A549 (cell line): ENCODE measurements around the gene DDX10. TPM values are rescaled to one million over a fixed set of nuclear protein-coding genes. Genes with fewer than 3 reads are reported as not detected.

Experiments used
- ATAC-seq, 2 experiments: fragments of 200-7000 bp in 1 of 2; fragments of >200 bp in 1 of 2; cut with Nextera tagmentation in 1 of 2; cut with Tn5 transposase in 1 of 2; 3 replicates each; pipeline versions ENCODE4 v1.8.0 to v1.9.1; 2018 to 2020; ENCODE audit warnings: mild to moderate bottlenecking in 1 of 2, moderate library complexity in 1 of 2
- CTCF ChIA-PET: fragments of 300-600 bp; sonication (Branson Sonifier 250); formaldehyde crosslinking; extraction: SDS; loops from one replicate; lab custom pipeline; 2021; ENCODE audit warnings: antibody characterized with exemption, inconsistent platforms; lab: Yijun Ruan, JAX
- POLR2A ChIA-PET: fragments of 350-600 bp; formaldehyde crosslinking; extraction: SDS; loops from one replicate; lab custom pipeline; 2021; ENCODE audit warnings: antibody characterized with exemption, inconsistent platforms; lab: Yijun Ruan, JAX
- DNase-seq, 2 experiments: peaks; one replicate each; pipeline versions ENCODE4 v3.0.0 to v3.0.0-alpha.2; 2011 to 2016; ENCODE audit warnings: low read depth in 1 of 2, low spot score in 1 of 2
- FAIRE-seq: peaks from 2 replicates; lab custom pipeline; 2011; peaks lifted over from hg19 to GRCh38; lab: Jason Lieb, UNC
- H3K27ac ChIP-seq, 2 experiments: fragments of >200 bp; sonication (Bioruptor Twin); formaldehyde crosslinking; 3 replicates each; pipeline ENCODE4 v1.5.1; 2016 to 2017
- H3K4me1 ChIP-seq: fragments of >200 bp; sonication (Bioruptor Twin); formaldehyde crosslinking; 3 replicates; pipeline ENCODE4 v1.6.1; 2016
- H3K4me2 ChIP-seq: fragments of >200 bp; sonication (Bioruptor Twin); formaldehyde crosslinking; 3 replicates; pipeline ENCODE4 v1.6.1; 2016
- H3K4me3 ChIP-seq: fragments of >200 bp; sonication (Bioruptor Twin); formaldehyde crosslinking; 3 replicates; pipeline ENCODE4 v1.5.1; 2016
- H3K9me3 ChIP-seq: fragments of >200 bp; sonication (Bioruptor Twin); formaldehyde crosslinking; 3 replicates; pipeline ENCODE4 v1.6.1; 2016
- CEBPB ChIP-seq, 2 experiments: fragments of >200 bp in 1 of 2; sonication (Bioruptor Twin) in 1 of 2; formaldehyde crosslinking in 1 of 2; IDR thresholded peaks; 2 replicates each; pipeline ENCODE4 v1.6.1; 2012 to 2016
- CHD4 ChIP-seq: fragments of 200-600 bp; sonication (generic); IDR thresholded peaks from 2 replicates; pipeline ENCODE4 v1.6.1; 2016; ENCODE audit warnings: antibody characterized with exemption, mild to moderate bottlenecking, borderline replicate concordance
- EHF ChIP-seq: fragments of 250-450 bp; sonication (Bioruptor Pico); IDR thresholded peaks from 2 replicates; pipeline ENCODE4 v1.5.0; 2020; ENCODE audit warnings: mild to moderate bottlenecking
- EP300 ChIP-seq, 2 experiments: fragments of >200 bp; sonication (Bioruptor Twin); formaldehyde crosslinking; IDR thresholded peaks; 2 replicates in 1 of 2; 3 replicates in 1 of 2; pipeline ENCODE4 v1.6.1; 2016 to 2017
- HOXB13 ChIP-seq: fragments of 250-450 bp; sonication (Bioruptor Pico); IDR thresholded peaks from 2 replicates; pipeline ENCODE4 v1.5.0; 2020; ENCODE audit warnings: low read depth, mild to moderate bottlenecking, moderate library complexity
- JUN ChIP-seq, 2 experiments: fragments of >200 bp; sonication (Bioruptor Twin); formaldehyde crosslinking; IDR thresholded peaks; 2 replicates in 1 of 2; 3 replicates in 1 of 2; pipeline ENCODE4 v1.6.1; 2016 to 2017
- KDM1A ChIP-seq: fragments of 200-600 bp; sonication (generic); IDR thresholded peaks from 2 replicates; pipeline ENCODE4 v1.6.1; 2016; ENCODE audit warnings: low read depth, mild to moderate bottlenecking
- MAFK ChIP-seq: fragments of 450-650 bp; IDR thresholded peaks from 2 replicates; pipeline ENCODE4 v1.6.1; 2014; ENCODE audit not compliant: partially characterized antibody
- MAZ ChIP-seq: fragments of 150-350 bp; IDR thresholded peaks from 2 replicates; pipeline ENCODE4 v1.6.1; 2014; ENCODE audit warnings: antibody characterized with exemption, low read depth, low read length, borderline replicate concordance
- NFE2L2 ChIP-seq: fragments of 150-350 bp; conservative IDR thresholded peaks from 2 replicates; pipeline ENCODE4 v1.6.1; 2014; ENCODE audit warnings: low read length
- PHF8 ChIP-seq: fragments of 200-600 bp; sonication (generic); IDR thresholded peaks from 2 replicates; pipeline ENCODE4 v1.6.1; 2016; ENCODE audit warnings: low read depth, mild to moderate bottlenecking, antibody characterized with exemption, moderate library complexity, borderline replicate concordance
- POLR2AphosphoS2 ChIP-seq: conservative IDR thresholded peaks from 2 replicates; pipeline ENCODE4 v1.6.1; 2012; ENCODE audit warnings: low read length, improper control_type of control experiment, inconsistent platforms
- RCOR1 ChIP-seq: fragments of 150-350 bp; IDR thresholded peaks from 2 replicates; pipeline ENCODE4 v1.6.1; 2014; ENCODE audit warnings: antibody characterized with exemption, low read length, low read depth
- SMC3 ChIP-seq: fragments of >200 bp; sonication (Bioruptor Twin); formaldehyde crosslinking; IDR thresholded peaks from 3 replicates; pipeline ENCODE4 v1.6.1; 2018; ENCODE audit warnings: inconsistent platforms
- TP53 ChIP-seq: fragments of 250-450 bp; sonication (Bioruptor Pico); IDR thresholded peaks from 2 replicates; pipeline ENCODE4 v1.5.0; 2021; ENCODE audit warnings: mild to moderate bottlenecking, moderate library complexity
- ZC3H11A ChIP-seq: fragments of 450-650 bp; IDR thresholded peaks from 2 replicates; pipeline ENCODE4 v1.6.1; 2014; ENCODE audit warnings: antibody characterized with exemption, mild to moderate bottlenecking
- ZFP36 ChIP-seq: fragments of 450-650 bp; IDR thresholded peaks from 2 replicates; pipeline ENCODE4 v1.6.1; 2014; ENCODE audit warnings: borderline replicate concordance; ENCODE audit not compliant: partially characterized antibody
- ZNF302 ChIP-seq: fragments of 250-450 bp; sonication (Bioruptor Pico); IDR thresholded peaks from 2 replicates; pipeline ENCODE4 v1.9.0; 2021; ENCODE audit warnings: inconsistent platforms, mild to moderate bottlenecking, moderate library complexity
- WGBS: methylation state at CpG from one replicate; pipeline ENCODE4 v1.1.6; 2017; ENCODE audit errors: missing lambda C conversion rate; 5-methylcytosine and 5-hydroxymethylcytosine counted together
- polyA plus RNA-seq, 4 experiments: library from polyadenylated mRNA; depleted of rRNA in 3 of 4; stranded (reverse); fragments of >200 nt; fragmentation: RNase III in 1 of 4; extraction: RNeasy Plus Mini Kit Qiagen cat#74134 plus additional on column Dnase treatment in 1 of 4; gene quantifications; 2 replicates in 3 of 4; 3 replicates in 1 of 4; pipeline ENCODE4 v1.2.3, GENCODE V29; 2011 to 2017
- TF ChIP-seq, protein P1 (sequence below): fragments of 250-450 bp; sonication (Bioruptor Pico); IDR thresholded peaks from 2 replicates; pipeline ENCODE4 v1.5.0; 2021; ENCODE audit warnings: mild to moderate bottlenecking, moderate library complexity, borderline replicate concordance
- TF ChIP-seq, protein P2 (sequence below): fragments of 150-350 bp; IDR thresholded peaks from 2 replicates; pipeline ENCODE4 v1.6.1; 2014; ENCODE audit warnings: low read depth, mild to moderate bottlenecking, low read length
- TF ChIP-seq, protein P3 (sequence below): IDR thresholded peaks from 2 replicates; pipeline ENCODE4 v1.6.1; 2012
- TF ChIP-seq, protein P4 (sequence below): fragments of 250-450 bp; sonication (Bioruptor Pico); IDR thresholded peaks from 2 replicates; pipeline ENCODE4 v1.5.0; 2020; ENCODE audit warnings: low read depth, mild to moderate bottlenecking, moderate library complexity

Gene DDX10
- polyA plus RNA-seq, 2 of the 4 experiments (the other 2 are of a cell fraction), result 46.0 to 189 TPM

DNA sequence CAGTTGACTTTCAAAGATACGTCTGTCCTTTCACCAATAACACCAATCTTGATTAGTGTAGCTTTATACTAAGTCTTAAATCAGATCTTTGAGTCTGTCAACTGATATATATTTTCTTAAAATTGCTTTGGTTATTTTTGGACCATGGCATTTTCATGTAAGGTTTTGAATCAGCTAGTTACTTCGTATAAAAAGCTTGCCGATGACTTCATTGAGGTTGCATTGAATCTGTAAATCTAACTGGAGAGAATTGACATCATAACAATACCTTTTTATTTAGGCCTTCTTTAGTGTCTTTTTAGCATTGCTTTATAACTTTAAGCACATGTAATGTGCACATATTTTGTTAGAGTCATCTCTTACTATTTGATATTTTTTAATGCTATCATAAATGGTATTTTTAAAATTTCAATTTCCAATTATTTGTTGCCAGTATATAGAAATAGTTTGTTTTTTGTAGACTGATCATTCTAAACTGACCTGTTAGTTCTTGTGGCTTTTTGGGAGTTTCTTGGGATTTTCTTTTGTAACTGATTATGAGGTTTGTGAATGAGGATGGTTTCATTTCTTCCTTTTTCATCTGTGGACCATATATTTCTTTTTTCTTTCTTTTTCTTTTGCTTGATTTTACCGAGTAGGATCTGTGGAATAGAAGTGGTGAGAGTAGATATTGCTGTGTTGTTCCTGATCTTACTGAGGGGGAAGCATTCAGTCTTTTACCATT, 61.4 kb downstream of the DDX10 start:
- Histone ChIP-seq H3K9me3 (peaks cover 6% of the 10 kb centered on the region; the same call in 1 of the 3 replicates), H3K4me1 (0 out of 3 replicates have a peak, but pooled peaks cover 4% of the 10 kb centered on the region)
- 93% methylated on average over 4 of the region's 4 CpGs for WGBS
- ChIA-PET CTCF (no interaction called here), POLR2A (no interaction called here)
- no peak for ATAC-seq
- TF ChIP-seq CEBPB (IDR thresholded peaks at IDR 0.05), result no peak
- TF ChIP-seq ZNF302, result no peak
- TF ChIP-seq HOXB13, result no peak
- TF ChIP-seq POLR2AphosphoS2, result no peak
- no peak for TF ChIP-seq JUN (IDR thresholded peaks at IDR 0.05)
- no peak for TF ChIP-seq EHF (CRISPR knock-in tag)
- no peak for TF ChIP-seq ZC3H11A
- TF ChIP-seq KDM1A, result no peak
- TF ChIP-seq ZFP36, result no peak
- no peak for TF ChIP-seq NFE2L2
- TF ChIP-seq, protein P1, sequence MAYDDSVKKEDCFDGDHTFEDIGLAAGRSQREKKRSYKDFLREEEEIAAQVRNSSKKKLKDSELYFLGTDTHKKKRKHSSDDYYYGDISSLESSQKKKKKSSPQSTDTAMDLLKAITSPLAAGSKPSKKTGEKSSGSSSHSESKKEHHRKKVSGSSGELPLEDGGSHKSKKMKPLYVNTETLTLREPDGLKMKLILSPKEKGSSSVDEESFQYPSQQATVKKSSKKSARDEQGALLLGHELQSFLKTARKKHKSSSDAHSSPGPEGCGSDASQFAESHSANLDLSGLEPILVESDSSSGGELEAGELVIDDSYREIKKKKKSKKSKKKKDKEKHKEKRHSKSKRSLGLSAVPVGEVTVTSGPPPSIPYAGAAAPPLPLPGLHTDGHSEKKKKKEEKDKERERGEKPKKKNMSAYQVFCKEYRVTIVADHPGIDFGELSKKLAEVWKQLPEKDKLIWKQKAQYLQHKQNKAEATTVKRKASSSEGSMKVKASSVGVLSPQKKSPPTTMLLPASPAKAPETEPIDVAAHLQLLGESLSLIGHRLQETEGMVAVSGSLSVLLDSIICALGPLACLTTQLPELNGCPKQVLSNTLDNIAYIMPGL, result no peak
- TF ChIP-seq, protein P2, sequence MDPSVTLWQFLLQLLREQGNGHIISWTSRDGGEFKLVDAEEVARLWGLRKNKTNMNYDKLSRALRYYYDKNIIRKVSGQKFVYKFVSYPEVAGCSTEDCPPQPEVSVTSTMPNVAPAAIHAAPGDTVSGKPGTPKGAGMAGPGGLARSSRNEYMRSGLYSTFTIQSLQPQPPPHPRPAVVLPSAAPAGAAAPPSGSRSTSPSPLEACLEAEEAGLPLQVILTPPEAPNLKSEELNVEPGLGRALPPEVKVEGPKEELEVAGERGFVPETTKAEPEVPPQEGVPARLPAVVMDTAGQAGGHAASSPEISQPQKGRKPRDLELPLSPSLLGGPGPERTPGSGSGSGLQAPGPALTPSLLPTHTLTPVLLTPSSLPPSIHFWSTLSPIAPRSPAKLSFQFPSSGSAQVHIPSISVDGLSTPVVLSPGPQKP, result no peak
- no peak for TF ChIP-seq PHF8
- TF ChIP-seq EP300 (IDR thresholded peaks at IDR 0.05), result no peak
- TF ChIP-seq MAZ, result no peak
- TF ChIP-seq SMC3, result no peak
- no peak for TF ChIP-seq CHD4
- TF ChIP-seq, protein P3, sequence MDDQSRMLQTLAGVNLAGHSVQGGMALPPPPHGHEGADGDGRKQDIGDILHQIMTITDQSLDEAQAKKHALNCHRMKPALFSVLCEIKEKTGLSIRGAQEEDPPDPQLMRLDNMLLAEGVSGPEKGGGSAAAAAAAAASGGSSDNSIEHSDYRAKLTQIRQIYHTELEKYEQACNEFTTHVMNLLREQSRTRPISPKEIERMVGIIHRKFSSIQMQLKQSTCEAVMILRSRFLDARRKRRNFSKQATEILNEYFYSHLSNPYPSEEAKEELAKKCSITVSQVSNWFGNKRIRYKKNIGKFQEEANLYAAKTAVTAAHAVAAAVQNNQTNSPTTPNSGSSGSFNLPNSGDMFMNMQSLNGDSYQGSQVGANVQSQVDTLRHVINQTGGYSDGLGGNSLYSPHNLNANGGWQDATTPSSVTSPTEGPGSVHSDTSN, result no peak
- no peak for TF ChIP-seq RCOR1
- TF ChIP-seq, all 56 proteins: peak for 0
- H3K27ac ChIP-seq, result no peak overlapping the region
- no peak for FAIRE-seq
- no peak for DNase-seq
- no peak overlapping the region for H3K4me2 ChIP-seq
- H3K4me3 ChIP-seq, result no peak overlapping the region

DNA sequence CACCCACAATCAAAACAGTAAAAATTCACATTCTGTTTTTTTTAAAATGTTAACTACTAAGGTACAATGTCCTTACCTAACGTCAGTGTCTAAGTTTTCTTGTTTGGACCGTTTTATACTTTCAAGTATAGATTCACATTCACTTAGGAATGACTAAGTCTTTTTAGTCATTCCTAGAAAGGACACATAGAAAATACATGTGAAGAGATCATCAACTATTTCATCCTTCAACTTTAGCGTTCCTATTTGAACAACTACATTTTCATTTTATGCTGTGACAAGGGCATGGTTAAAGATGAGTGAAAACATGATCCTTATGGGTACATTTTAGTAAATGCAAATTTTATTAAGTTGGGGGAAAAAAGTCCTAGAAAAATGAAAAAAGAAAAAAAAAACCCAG, 62.8 kb downstream of the DDX10 start:
- Histone ChIP-seq H3K27ac (no peak overlapping the region), H3K4me2 (no peak overlapping the region), H3K4me1 (0 out of 3 replicates have a peak, but pooled peaks cover 4% of the 10 kb centered on the region), H3K4me3 (no peak overlapping the region), H3K9me3 (peaks cover 6% of the 10 kb centered on the region; the same call in 1 of the 3 replicates)
- no peak for ATAC-seq
- CTCF ChIA-PET, result interaction anchor here (0.8 kb wide), 1 partner anchor 8 kb away, joined by 3 read pairs; no protein-coding TSS in a partner anchor
- no peak for FAIRE-seq
- POLR2A ChIA-PET, result no interaction called here
- no peak for TF ChIP-seq TP53 (CRISPR knock-in tag)
- no peak for TF ChIP-seq MAFK
- TF ChIP-seq, protein P4, sequence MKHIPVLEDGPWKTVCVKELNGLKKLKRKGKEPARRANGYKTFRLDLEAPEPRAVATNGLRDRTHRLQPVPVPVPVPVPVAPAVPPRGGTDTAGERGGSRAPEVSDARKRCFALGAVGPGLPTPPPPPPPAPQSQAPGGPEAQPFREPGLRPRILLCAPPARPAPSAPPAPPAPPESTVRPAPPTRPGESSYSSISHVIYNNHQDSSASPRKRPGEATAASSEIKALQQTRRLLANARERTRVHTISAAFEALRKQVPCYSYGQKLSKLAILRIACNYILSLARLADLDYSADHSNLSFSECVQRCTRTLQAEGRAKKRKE (CRISPR knock-in tag), result no peak
- WGBS, result 74% methylated on average over 3 of the region's 3 CpGs
- DNase-seq, result no peak
